SK-N-MC (cell line): Measurements from ENCODE around the gene FANCL.
"Not testable (repeated sequence)": the region's sequence is repeated elsewhere in the genome, so short reads cannot be mapped to it uniquely, and the experiment has no call there.

Experiments
- DNase-seq: peaks from one replicate; pipeline ENCODE4 v3.0.0-alpha.2; 2011; ENCODE audit warnings: low read depth, low spot score
- H3K27ac ChIP-seq: fragments of 200-600 bp; sonication (generic); 2 replicates; pipeline ENCODE4 v1.5.1; 2016; ENCODE audit warnings: mixed run types
- H3K36me3 ChIP-seq: fragments of 200-600 bp; sonication (generic); 2 replicates; pipeline ENCODE4 v1.6.1; 2017; ENCODE audit warnings: antibody characterized with exemption, low read length, mixed read lengths; ENCODE audit not compliant: insufficient read depth
- H3K4me3 ChIP-seq: fragments of 200-600 bp; sonication (generic); 2 replicates; pipeline ENCODE4 v1.5.1; 2016
- H3K9ac ChIP-seq: fragments of 200-600 bp; sonication (generic); 2 replicates; pipeline ENCODE4 v1.8.0; 2017; ENCODE audit warnings: mixed run types, mixed read lengths; ENCODE audit not compliant: insufficient read length
- H3K9me3 ChIP-seq: fragments of 200-600 bp; sonication (generic); 2 replicates; pipeline ENCODE4 v1.6.1; 2017; ENCODE audit warnings: low read depth, mild to moderate bottlenecking, antibody characterized with exemption, low read length, moderate library complexity, mixed read lengths
- EZH2 ChIP-seq: fragments of 200-600 bp; sonication (generic); IDR thresholded peaks from one replicate; pipeline ENCODE4 v1.6.1; 2017; ENCODE audit warnings: antibody characterized with exemption
- FOXP2 ChIP-seq: optimal IDR thresholded peaks from 2 replicates; pipeline ENCODE3; 2011; ENCODE audit warnings: mild to moderate bottlenecking, moderate library complexity; ENCODE audit not compliant: insufficient read depth; ENCODE audit errors: extremely low read length, control extremely low read depth
- POLR2AphosphoS5 ChIP-seq: IDR thresholded peaks from 2 replicates; pipeline ENCODE4 v1.6.1; 2012; ENCODE audit warnings: mild to moderate bottlenecking, low read depth, low read length, borderline replicate concordance

Gene FANCL

GRCh38 chr2:58137221-58137620 lies 103.9 kb downstream of the FANCL start:
- H3K4me3 ChIP-seq: no peak overlapping the region
- H3K36me3 ChIP-seq: no peaks in the 10 kb centered on the region
- TF ChIP-seq FOXP2 (no peak), EZH2 (no peak), POLR2AphosphoS5 (no peak)
- no peak overlapping the region for H3K27ac ChIP-seq
- DNase-seq: no peak
- H3K9ac ChIP-seq: no peak overlapping the region
- no peaks in the 10 kb centered on the region for H3K9me3 ChIP-seq

- no peak overlapping the region for H3K9ac ChIP-seq
- no peak overlapping the region for H3K27ac ChIP-seq
- no peaks in the 10 kb centered on the region for H3K9me3 ChIP-seq
- DNase-seq: no peak
- H3K36me3 ChIP-seq: no peaks in the 10 kb centered on the region
- TF ChIP-seq EZH2 (no peak), POLR2AphosphoS5 (no peak), FOXP2 (no peak)
- no peak overlapping the region for H3K4me3 ChIP-seq
Measured at GRCh38 chr2:58135861-58136260, 105.3 kb downstream of the FANCL start.

GRCh38 chr2:58133395-58133794 lies 107.7 kb downstream of the FANCL start:
- Histone ChIP-seq H3K36me3 (no peaks in the 10 kb centered on the region), H3K9ac (no peak overlapping the region), H3K27ac (no peak overlapping the region), H3K9me3 (no peaks in the 10 kb centered on the region), H3K4me3 (no peak overlapping the region)
- TF ChIP-seq EZH2 (no peak), POLR2AphosphoS5 (no peak), FOXP2 (no peak)
- DNase-seq: no peak

GRCh38 chr2:58131191-58132011 lies 109.7 kb downstream of the FANCL start:
- H3K9ac ChIP-seq: peak overlapping the region; percentile 7
- TF ChIP-seq POLR2AphosphoS5 (no peak), FOXP2 (no peak), EZH2 (no peak)
- no peaks in the 10 kb centered on the region for H3K9me3 ChIP-seq
- H3K4me3 ChIP-seq: no peak overlapping the region
- peak overlapping the region; percentile 7; the same call in 1 of the 2 replicates for H3K27ac ChIP-seq
- H3K36me3 ChIP-seq: no peaks in the 10 kb centered on the region
- no peak for DNase-seq

- no peak overlapping the region for H3K27ac ChIP-seq
- H3K9ac ChIP-seq: no peak overlapping the region
- H3K9me3 ChIP-seq: no peaks in the 10 kb centered on the region
- no peak for DNase-seq
- no peak overlapping the region for H3K4me3 ChIP-seq
- H3K36me3 ChIP-seq: no peaks in the 10 kb centered on the region
- TF ChIP-seq FOXP2: no peak
- no peak for TF ChIP-seq POLR2AphosphoS5
Measured at GRCh38 chr2:58130238-58130637, 110.9 kb downstream of the FANCL start.

GRCh38 chr2:58127111-58127510 lies 114.0 kb downstream of the FANCL start:
- no peak overlapping the region for H3K4me3 ChIP-seq
- H3K36me3 ChIP-seq: no peaks in the 10 kb centered on the region
- H3K9ac ChIP-seq: no peak overlapping the region
- H3K9me3 ChIP-seq: no peaks in the 10 kb centered on the region
- TF ChIP-seq POLR2AphosphoS5: no peak
- no peak for TF ChIP-seq EZH2
- no peak overlapping the region for H3K27ac ChIP-seq
- DNase-seq: no peak

GRCh38 chr2:58122540-58122939 lies 118.6 kb downstream of the FANCL start:
- no peak for TF ChIP-seq FOXP2
- TF ChIP-seq EZH2: no peak
- TF ChIP-seq POLR2AphosphoS5: no peak
- Histone ChIP-seq H3K9me3 (no peaks in the 10 kb centered on the region), H3K36me3 (no peaks in the 10 kb centered on the region), H3K4me3 (no peak overlapping the region), H3K9ac (no peak overlapping the region), H3K27ac (no peak overlapping the region)
- no peak for DNase-seq

GRCh38 chr2:58122040-58122439 lies 119.1 kb downstream of the FANCL start:
- Histone ChIP-seq H3K9me3 (no peaks in the 10 kb centered on the region), H3K27ac (no peak overlapping the region), H3K4me3 (no peak overlapping the region), H3K9ac (no peak overlapping the region), H3K36me3 (no peaks in the 10 kb centered on the region)
- DNase-seq: no peak
- TF ChIP-seq FOXP2 (no peak), EZH2 (no peak), POLR2AphosphoS5 (no peak)

GRCh38 chr2:58120626-58121229 lies 120.4 kb downstream of the FANCL start:
- H3K9me3 ChIP-seq: no peaks in the 10 kb centered on the region
- no peak overlapping the region for H3K9ac ChIP-seq

GRCh38 chr2:58113563-58113962 lies 127.6 kb downstream of the FANCL start:
- H3K9me3 ChIP-seq, H3K4me3 ChIP-seq, DNase-seq, H3K27ac ChIP-seq, H3K9ac ChIP-seq, H3K36me3 ChIP-seq: not testable (repeated sequence)

More at GRCh38 chr2:58120626-58121229, 120.4 kb downstream of the FANCL start:
- no peak overlapping the region for H3K27ac ChIP-seq
- no peaks in the 10 kb centered on the region for H3K36me3 ChIP-seq
- no peak for DNase-seq
- H3K4me3 ChIP-seq: no peak overlapping the region
- TF ChIP-seq EZH2 (no peak), POLR2AphosphoS5 (no peak), FOXP2 (no peak)
